ENCODE measurements around the gene CLSTN2. TPM values are rescaled to one million over a fixed set of nuclear protein-coding genes. Genes with fewer than 3 reads are reported as not detected.

Gene CLSTN2
- total RNA-seq, 1 experiment from 2014 or later, result 0.02 TPM

DNA sequence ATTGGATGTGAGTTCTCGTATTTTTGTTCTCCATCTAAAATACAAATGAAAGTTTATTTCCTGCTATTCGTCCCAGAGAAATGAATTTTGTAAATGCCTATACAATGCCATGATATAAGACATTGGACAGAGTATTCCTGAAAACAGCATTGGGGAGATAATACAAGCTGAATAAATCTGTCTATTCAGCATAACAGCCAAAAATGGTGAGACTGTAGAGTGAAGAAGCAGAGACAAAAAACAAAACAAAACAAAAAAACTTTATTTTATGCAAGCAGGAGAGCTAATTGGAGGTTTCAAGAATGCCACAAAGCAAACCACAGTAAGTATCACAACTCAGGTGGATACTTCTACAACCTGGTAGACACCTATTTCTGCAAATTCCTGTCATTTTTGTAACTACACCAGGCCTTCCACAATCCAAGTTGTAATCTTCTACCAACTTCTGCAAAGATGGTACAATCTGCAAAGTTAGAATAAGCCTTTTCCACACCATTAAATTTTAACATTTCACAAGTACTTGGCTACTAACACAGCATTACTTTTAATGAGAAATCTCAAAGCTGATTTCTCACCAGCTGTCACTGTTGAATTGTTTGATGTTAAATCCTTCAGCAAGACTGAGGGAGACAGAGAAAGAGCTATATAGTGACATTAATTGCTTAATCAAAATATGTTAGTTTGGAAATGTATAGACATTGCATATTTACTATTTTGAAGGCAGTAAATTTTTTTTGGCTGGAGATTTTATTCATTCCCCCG is 163.1 kb downstream of the CLSTN2 start:
- POLR2A ChIA-PET, result no interaction called here
- Histone ChIP-seq H3K27ac (ENCODE audit: low read depth, low read length) (no peak overlapping the region), H3K9me2 (ENCODE audit: insufficient read depth) (no peaks in the 10 kb centered on the region), H3K4me2 (ENCODE audit: low read length) (no peak overlapping the region), H3K9me3 (ENCODE audit: control insufficient read depth in 1 of 2, insufficient read depth in 1 of 2, low read depth in 1 of 2, low read length in 2 of 2) (no peaks in the 10 kb centered on the region), H3K36me3 (ENCODE audit: control insufficient read depth in 1 of 2, insufficient read depth in 2 of 2, low read length in 2 of 2) (no peaks in the 10 kb centered on the region), H2AFZ (ENCODE audit: low read depth, low read length, poor library complexity, severe bottlenecking) (no peak overlapping the region), H3K79me2 (ENCODE audit: insufficient read depth, low read length) (no peaks in the 10 kb centered on the region), H3K27me3 (ENCODE audit: insufficient read depth, low read length) (peaks cover 27% of the 10 kb centered on the region), H3K4me1 (ENCODE audit: control insufficient read depth in 1 of 2, insufficient read depth in 2 of 2, low read length in 2 of 2) (no peaks in the 10 kb centered on the region), H3K9ac (ENCODE audit: low read length) (no peak overlapping the region), H4K20me1 (ENCODE audit: insufficient read depth) (no peaks in the 10 kb centered on the region), H3K4me3 (replicated peaks in 1 of 2; ENCODE audit: low read depth in 1 of 2, low read length in 2 of 2) (no peak overlapping the region)
- intact Hi-C loops (cut with micrococcal nuclease), result no loop called here
- DNase-seq (ENCODE audit: low read depth, low spot score) (no peak), ATAC-seq (no peak)
- TF ChIP-seq RAD21 (IDR thresholded peaks at IDR 0.05; ENCODE audit: low read depth), result no peak
- RAD21 ChIA-PET (ENCODE audit: low non-redundant PET in 1 of 2, low total read pairs in 2 of 2, uncharacterized antibody in 2 of 2, unreplicated experiment in 2 of 2), result no interaction called here
- CTCF ChIA-PET, result no interaction called here
- no TSS peak for BruUV-seq (replicated peaks)

DNA sequence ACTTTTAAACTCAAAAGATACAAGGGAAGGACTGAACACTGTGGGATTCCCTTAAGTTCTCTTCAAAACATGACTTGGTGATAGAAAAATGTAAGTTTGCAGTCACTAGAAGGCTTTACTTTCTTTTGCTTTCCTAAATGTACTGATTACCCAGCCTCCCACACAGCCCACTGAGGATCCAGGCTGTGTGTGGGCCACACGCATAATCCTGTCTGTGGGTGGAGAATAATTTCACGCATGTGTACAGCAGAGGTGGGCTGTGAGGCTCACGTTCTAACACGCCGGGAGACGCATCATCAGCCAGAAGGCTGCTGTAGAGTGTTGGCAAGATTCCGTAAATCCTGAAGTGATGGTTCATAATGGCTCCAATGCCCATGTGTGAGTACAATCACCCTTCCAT is 165.5 kb downstream of the CLSTN2 start:
- Histone ChIP-seq H4K20me1 (ENCODE audit: insufficient read depth) (no peaks in the 10 kb centered on the region), H2AFZ (ENCODE audit: low read depth, low read length, poor library complexity, severe bottlenecking) (no peak overlapping the region), H3K9me2 (ENCODE audit: insufficient read depth) (no peaks in the 10 kb centered on the region), H3K36me3 (ENCODE audit: control insufficient read depth in 1 of 2, insufficient read depth in 2 of 2, low read length in 2 of 2) (no peaks in the 10 kb centered on the region), H3K79me2 (ENCODE audit: insufficient read depth, low read length) (no peaks in the 10 kb centered on the region), H3K27ac (ENCODE audit: low read depth, low read length) (no peak overlapping the region), H3K4me2 (ENCODE audit: low read length) (no peak overlapping the region), H3K27me3 (ENCODE audit: insufficient read depth, low read length) (peaks cover 22% of the 10 kb centered on the region), H3K9me3 (ENCODE audit: control insufficient read depth in 1 of 2, insufficient read depth in 1 of 2, low read depth in 1 of 2, low read length in 2 of 2) (no peaks in the 10 kb centered on the region), H3K4me3 (replicated peaks in 1 of 2; ENCODE audit: low read depth in 1 of 2, low read length in 2 of 2) (no peak overlapping the region), H3K4me1 (ENCODE audit: control insufficient read depth in 1 of 2, insufficient read depth in 2 of 2, low read length in 2 of 2) (no peaks in the 10 kb centered on the region), H3K9ac (ENCODE audit: low read length) (no peak overlapping the region)
- POLR2A ChIA-PET, result no interaction called here
- BruUV-seq (replicated peaks), result no TSS peak
- ATAC-seq, result no peak
- DNase-seq (ENCODE audit: low read depth, low spot score), result no peak
- CTCF ChIA-PET, result no interaction called here
- RAD21 ChIA-PET (ENCODE audit: low non-redundant PET in 1 of 2, low total read pairs in 2 of 2, uncharacterized antibody in 2 of 2, unreplicated experiment in 2 of 2), result no interaction called here
- TF ChIP-seq, protein P1, sequence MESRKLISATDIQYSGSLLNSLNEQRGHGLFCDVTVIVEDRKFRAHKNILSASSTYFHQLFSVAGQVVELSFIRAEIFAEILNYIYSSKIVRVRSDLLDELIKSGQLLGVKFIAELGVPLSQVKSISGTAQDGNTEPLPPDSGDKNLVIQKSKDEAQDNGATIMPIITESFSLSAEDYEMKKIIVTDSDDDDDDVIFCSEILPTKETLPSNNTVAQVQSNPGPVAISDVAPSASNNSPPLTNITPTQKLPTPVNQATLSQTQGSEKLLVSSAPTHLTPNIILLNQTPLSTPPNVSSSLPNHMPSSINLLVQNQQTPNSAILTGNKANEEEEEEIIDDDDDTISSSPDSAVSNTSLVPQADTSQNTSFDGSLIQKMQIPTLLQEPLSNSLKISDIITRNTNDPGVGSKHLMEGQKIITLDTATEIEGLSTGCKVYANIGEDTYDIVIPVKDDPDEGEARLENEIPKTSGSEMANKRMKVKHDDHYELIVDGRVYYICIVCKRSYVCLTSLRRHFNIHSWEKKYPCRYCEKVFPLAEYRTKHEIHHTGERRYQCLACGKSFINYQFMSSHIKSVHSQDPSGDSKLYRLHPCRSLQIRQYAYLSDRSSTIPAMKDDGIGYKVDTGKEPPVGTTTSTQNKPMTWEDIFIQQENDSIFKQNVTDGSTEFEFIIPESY (IDR thresholded peaks at IDR 0.05; ENCODE audit: extremely low read depth, insufficient replicate concordance, low read length), result no peak
- TF ChIP-seq, protein P2, sequence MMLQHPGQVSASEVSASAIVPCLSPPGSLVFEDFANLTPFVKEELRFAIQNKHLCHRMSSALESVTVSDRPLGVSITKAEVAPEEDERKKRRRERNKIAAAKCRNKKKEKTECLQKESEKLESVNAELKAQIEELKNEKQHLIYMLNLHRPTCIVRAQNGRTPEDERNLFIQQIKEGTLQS (IDR thresholded peaks at IDR 0.05), result no peak
- TF ChIP-seq SRF (IDR thresholded peaks at IDR 0.05; ENCODE audit: low read depth) (no peak), ZNF274 (IDR thresholded peaks at IDR 0.05; ENCODE audit: low read depth, low read length) (no peak), POLR2A (IDR thresholded peaks at IDR 0.05; ENCODE audit: borderline replicate concordance, extremely low read depth, insufficient read depth, insufficient read length) (no peak), EZH2 (IDR thresholded peaks at IDR 0.05) (no peak), FOSL1 (IDR thresholded peaks at IDR 0.05; ENCODE audit: low read depth) (no peak), RAD21 (IDR thresholded peaks at IDR 0.05; ENCODE audit: low read depth) (no peak), EGR1 (IDR thresholded peaks at IDR 0.05; ENCODE audit: low read depth) (no peak), EZH2phosphoT487 (IDR thresholded peaks at IDR 0.05; ENCODE audit: borderline replicate concordance) (no peak), POLR2AphosphoS5 (IDR thresholded peaks at IDR 0.05; ENCODE audit: low read depth, low read length) (no peak), SIN3A (IDR thresholded peaks at IDR 0.05; ENCODE audit: low read depth) (no peak)
- TF ChIP-seq, protein P3, sequence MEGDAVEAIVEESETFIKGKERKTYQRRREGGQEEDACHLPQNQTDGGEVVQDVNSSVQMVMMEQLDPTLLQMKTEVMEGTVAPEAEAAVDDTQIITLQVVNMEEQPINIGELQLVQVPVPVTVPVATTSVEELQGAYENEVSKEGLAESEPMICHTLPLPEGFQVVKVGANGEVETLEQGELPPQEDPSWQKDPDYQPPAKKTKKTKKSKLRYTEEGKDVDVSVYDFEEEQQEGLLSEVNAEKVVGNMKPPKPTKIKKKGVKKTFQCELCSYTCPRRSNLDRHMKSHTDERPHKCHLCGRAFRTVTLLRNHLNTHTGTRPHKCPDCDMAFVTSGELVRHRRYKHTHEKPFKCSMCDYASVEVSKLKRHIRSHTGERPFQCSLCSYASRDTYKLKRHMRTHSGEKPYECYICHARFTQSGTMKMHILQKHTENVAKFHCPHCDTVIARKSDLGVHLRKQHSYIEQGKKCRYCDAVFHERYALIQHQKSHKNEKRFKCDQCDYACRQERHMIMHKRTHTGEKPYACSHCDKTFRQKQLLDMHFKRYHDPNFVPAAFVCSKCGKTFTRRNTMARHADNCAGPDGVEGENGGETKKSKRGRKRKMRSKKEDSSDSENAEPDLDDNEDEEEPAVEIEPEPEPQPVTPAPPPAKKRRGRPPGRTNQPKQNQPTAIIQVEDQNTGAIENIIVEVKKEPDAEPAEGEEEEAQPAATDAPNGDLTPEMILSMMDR (IDR thresholded peaks at IDR 0.05 in 2 of 3, conservative IDR thresholded peaks at IDR 0.05 in 1 of 3; ENCODE audit: borderline replicate concordance in 1 of 3, insufficient read depth in 1 of 3, low read depth in 2 of 3, low read length in 2 of 3), result no peak
- intact Hi-C loops (cut with micrococcal nuclease), result no loop called here

Data from HCT116 (cell line).